ENCODE data around the gene ZZZ3.

DNA sequence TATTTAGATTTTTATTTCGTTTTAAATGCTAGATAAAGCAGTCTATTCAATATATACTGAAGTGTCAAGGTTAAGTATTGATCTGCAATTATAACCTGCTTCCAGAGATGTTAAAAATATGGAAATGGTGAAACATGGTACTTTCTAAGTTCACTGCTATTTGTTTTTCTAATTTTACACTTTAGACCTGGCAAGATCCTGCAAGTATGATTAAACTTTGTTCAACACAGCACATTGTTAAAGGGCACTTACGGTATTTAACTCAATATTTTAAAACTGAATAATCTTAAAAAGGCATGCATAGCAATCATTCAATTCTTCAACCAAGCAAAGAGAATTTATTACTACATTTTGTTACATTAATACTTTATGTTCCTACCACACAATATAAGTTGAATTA is 35.7 kb upstream of the ZZZ3 start:
- TF ChIP-seq, protein P1, sequence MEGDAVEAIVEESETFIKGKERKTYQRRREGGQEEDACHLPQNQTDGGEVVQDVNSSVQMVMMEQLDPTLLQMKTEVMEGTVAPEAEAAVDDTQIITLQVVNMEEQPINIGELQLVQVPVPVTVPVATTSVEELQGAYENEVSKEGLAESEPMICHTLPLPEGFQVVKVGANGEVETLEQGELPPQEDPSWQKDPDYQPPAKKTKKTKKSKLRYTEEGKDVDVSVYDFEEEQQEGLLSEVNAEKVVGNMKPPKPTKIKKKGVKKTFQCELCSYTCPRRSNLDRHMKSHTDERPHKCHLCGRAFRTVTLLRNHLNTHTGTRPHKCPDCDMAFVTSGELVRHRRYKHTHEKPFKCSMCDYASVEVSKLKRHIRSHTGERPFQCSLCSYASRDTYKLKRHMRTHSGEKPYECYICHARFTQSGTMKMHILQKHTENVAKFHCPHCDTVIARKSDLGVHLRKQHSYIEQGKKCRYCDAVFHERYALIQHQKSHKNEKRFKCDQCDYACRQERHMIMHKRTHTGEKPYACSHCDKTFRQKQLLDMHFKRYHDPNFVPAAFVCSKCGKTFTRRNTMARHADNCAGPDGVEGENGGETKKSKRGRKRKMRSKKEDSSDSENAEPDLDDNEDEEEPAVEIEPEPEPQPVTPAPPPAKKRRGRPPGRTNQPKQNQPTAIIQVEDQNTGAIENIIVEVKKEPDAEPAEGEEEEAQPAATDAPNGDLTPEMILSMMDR (conservative IDR thresholded peaks at IDR 0.05; ENCODE audit: low read length) = no peak
- TF ChIP-seq EZH2phosphoT487 (IDR thresholded peaks at IDR 0.05; ENCODE audit: borderline replicate concordance) = no peak
